ENCODE results near the gene PCSK5. TPM values are rescaled to one million over a fixed set of nuclear protein-coding genes. Genes with fewer than 3 reads are reported as not detected.

PCSK5 gene
- total RNA-seq, 2 donors from 2014 or later: 2.4 to 32.2 TPM

DNA sequence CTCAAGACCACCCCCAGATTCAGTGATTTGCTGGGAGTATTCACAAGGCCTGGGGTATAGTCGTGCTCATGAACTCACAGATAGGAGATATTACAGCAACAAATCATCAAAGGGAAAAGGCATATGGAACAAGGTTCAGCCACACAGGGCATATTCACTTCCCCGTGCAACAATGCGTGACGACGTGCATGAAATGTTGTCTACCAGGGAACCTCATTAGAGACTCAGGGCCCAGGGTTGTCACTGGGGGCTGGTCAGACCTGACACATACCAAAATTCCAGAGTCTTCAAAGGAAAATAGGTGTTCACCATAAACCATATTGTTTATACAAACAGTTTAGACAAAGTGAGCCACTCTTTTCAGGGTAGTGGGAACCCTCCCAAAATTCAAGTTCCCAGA, 291.3 kb downstream of the PCSK5 start:
- no peaks in the 10 kb centered on the region for H3K36me3 ChIP-seq
- no peak overlapping the region for H3K4me3 ChIP-seq
- H3K27me3 ChIP-seq (replicated peaks; ENCODE audit: insufficient read depth): no peaks in the 10 kb centered on the region
- intact Hi-C loops (cut with DNase I): no loop called here
- WGBS: 94% methylated on average over 5 of the region's 5 CpGs
- H3K27ac ChIP-seq: no peak overlapping the region
- H3K4me1 ChIP-seq (replicated peaks): no peaks in the 10 kb centered on the region
- DNase-seq (ENCODE audit: low spot score): no peak
- TF ChIP-seq POLR2A (IDR thresholded peaks at IDR 0.05) (no peak), CTCF (IDR thresholded peaks at IDR 0.05) (no peak), POLR2AphosphoS5 (IDR thresholded peaks at IDR 0.05) (no peak)
- H3K9me3 ChIP-seq: no peaks in the 10 kb centered on the region

DNA sequence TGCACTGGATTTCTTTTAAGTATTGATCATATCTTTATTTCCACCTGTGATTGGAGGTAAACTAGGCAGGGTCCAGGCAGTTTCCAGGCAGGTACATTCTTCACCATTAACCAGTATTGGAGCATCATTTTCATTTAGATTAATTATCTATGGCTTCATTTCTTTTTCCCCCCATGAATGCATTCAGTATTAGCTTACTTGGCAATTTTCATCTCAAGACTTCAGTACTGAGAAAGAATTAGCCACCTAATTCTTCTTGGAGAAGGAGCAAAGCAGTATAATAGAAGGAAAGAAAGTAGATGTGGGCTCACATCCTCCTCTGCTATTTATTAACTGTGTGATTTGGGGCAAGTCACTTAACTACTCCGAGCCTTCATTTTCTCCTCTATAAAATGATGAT, 295.0 kb downstream of the PCSK5 start:
- no peaks in the 10 kb centered on the region for H3K4me1 ChIP-seq (replicated peaks)
- no peaks in the 10 kb centered on the region for H3K9me3 ChIP-seq
- H3K36me3 ChIP-seq: no peaks in the 10 kb centered on the region
- H3K4me3 ChIP-seq: no peak overlapping the region
- H3K27me3 ChIP-seq (replicated peaks; ENCODE audit: insufficient read depth): no peaks in the 10 kb centered on the region
- no peak overlapping the region for H3K27ac ChIP-seq
- intact Hi-C loops (cut with DNase I): no loop called here
- DNase-seq (ENCODE audit: low spot score): no peak
- TF ChIP-seq POLR2A (IDR thresholded peaks at IDR 0.05) (no peak), CTCF (IDR thresholded peaks at IDR 0.05) (no peak), POLR2AphosphoS5 (IDR thresholded peaks at IDR 0.05) (no peak)
- 100% methylated on average over 1 of the region's 1 CpG for WGBS

GRCh38 chr9:76188286-76188685, 297.8 kb downstream of the PCSK5 start:
- 89% methylated on average over 11 of the region's 11 CpGs for WGBS
- Histone ChIP-seq H3K27ac (no peak overlapping the region), H3K4me3 (no peak overlapping the region), H3K36me3 (no peaks in the 10 kb centered on the region), H3K9me3 (no peaks in the 10 kb centered on the region), H3K4me1 (replicated peaks) (no peaks in the 10 kb centered on the region), H3K27me3 (replicated peaks; ENCODE audit: insufficient read depth) (no peaks in the 10 kb centered on the region)
- no peak for DNase-seq (ENCODE audit: low spot score)
- TF ChIP-seq POLR2AphosphoS5 (IDR thresholded peaks at IDR 0.05) (no peak), POLR2A (IDR thresholded peaks at IDR 0.05) (no peak), CTCF (IDR thresholded peaks at IDR 0.05) (no peak)
- intact Hi-C loops (cut with DNase I): no loop called here

DNA sequence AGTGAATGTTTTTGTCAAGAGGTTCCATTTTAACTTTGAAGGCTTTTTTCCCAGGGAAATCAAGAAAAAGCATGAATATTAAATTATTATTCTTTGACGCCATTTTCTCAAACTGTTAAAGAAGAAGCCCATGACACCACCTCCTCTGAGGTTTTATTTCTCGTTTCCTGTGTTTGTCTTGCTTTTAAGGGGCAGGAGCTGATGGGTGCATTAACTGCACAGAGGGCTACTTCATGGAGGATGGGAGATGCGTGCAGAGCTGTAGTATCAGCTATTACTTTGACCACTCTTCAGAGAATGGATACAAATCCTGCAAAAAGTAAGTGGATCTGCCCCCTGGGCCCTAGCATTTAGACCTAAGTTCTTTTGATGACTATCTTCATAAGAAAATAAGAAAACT, 298.4 kb downstream of the PCSK5 start:
- no peak for TF ChIP-seq CTCF (IDR thresholded peaks at IDR 0.05)
- TF ChIP-seq POLR2A (IDR thresholded peaks at IDR 0.05): no peak
- TF ChIP-seq POLR2AphosphoS5 (IDR thresholded peaks at IDR 0.05): no peak
- DNase-seq (ENCODE audit: low spot score): no peak
- H3K4me3 ChIP-seq: no peak overlapping the region
- intact Hi-C loops (cut with DNase I): no loop called here
- no peaks in the 10 kb centered on the region for H3K27me3 ChIP-seq (replicated peaks; ENCODE audit: insufficient read depth)
- WGBS: 93% methylated on average over 3 of the region's 3 CpGs
- H3K27ac ChIP-seq: no peak overlapping the region
- H3K4me1 ChIP-seq (replicated peaks): no peaks in the 10 kb centered on the region
- H3K36me3 ChIP-seq: no peaks in the 10 kb centered on the region
- no peaks in the 10 kb centered on the region for H3K9me3 ChIP-seq

- TF ChIP-seq POLR2A (IDR thresholded peaks at IDR 0.05) (no peak), POLR2AphosphoS5 (IDR thresholded peaks at IDR 0.05) (no peak), CTCF (IDR thresholded peaks at IDR 0.05) (no peak)
- WGBS: 91% methylated on average over 5 of the region's 5 CpGs
These were observed 301.0 kb downstream of the PCSK5 start for GRCh38 chr9:76191493-76191892.

More at GRCh38 chr9:76191493-76191892, 301.0 kb downstream of the PCSK5 start:
- Histone ChIP-seq H3K27me3 (replicated peaks; ENCODE audit: insufficient read depth) (no peaks in the 10 kb centered on the region), H3K4me1 (replicated peaks) (no peaks in the 10 kb centered on the region), H3K36me3 (no peaks in the 10 kb centered on the region), H3K9me3 (no peaks in the 10 kb centered on the region), H3K27ac (no peak overlapping the region), H3K4me3 (no peak overlapping the region)
- DNase-seq (ENCODE audit: low spot score): no peak
- intact Hi-C loops (cut with DNase I): no loop called here

Data from prostate gland (tissue), 2 donors.